GM12864 (cell line): ENCODE data around the gene SNAP29.
"Not testable (repeated sequence)": the region's sequence is repeated elsewhere in the genome, so short reads cannot be mapped to it uniquely, and the experiment has no call there.

Experiments used
- DNase-seq: peaks from one replicate; pipeline ENCODE4 v3.0.0-alpha.2; 2011; ENCODE audit warnings: low read depth
- H3K4me3 ChIP-seq: 2 replicates; pipeline ENCODE4 v1.5.1; 2011; ENCODE audit warnings: mild to moderate bottlenecking, low read depth, low read length, control low read depth
- TF ChIP-seq, protein P1 (sequence below): IDR thresholded peaks from 2 replicates; pipeline ENCODE4 v1.5.1; 2011; ENCODE audit warnings: low read depth, mild to moderate bottlenecking, moderate library complexity, low read length, control low read depth, inconsistent platforms; ENCODE audit errors: missing control alignments

Gene SNAP29

GRCh38 chr22:20836987-20837823, 21.6 kb upstream of the SNAP29 start:
- no peak for DNase-seq
- TF ChIP-seq, protein P1, sequence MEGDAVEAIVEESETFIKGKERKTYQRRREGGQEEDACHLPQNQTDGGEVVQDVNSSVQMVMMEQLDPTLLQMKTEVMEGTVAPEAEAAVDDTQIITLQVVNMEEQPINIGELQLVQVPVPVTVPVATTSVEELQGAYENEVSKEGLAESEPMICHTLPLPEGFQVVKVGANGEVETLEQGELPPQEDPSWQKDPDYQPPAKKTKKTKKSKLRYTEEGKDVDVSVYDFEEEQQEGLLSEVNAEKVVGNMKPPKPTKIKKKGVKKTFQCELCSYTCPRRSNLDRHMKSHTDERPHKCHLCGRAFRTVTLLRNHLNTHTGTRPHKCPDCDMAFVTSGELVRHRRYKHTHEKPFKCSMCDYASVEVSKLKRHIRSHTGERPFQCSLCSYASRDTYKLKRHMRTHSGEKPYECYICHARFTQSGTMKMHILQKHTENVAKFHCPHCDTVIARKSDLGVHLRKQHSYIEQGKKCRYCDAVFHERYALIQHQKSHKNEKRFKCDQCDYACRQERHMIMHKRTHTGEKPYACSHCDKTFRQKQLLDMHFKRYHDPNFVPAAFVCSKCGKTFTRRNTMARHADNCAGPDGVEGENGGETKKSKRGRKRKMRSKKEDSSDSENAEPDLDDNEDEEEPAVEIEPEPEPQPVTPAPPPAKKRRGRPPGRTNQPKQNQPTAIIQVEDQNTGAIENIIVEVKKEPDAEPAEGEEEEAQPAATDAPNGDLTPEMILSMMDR = no peak
- H3K4me3 ChIP-seq = no peak overlapping the region

DNA sequence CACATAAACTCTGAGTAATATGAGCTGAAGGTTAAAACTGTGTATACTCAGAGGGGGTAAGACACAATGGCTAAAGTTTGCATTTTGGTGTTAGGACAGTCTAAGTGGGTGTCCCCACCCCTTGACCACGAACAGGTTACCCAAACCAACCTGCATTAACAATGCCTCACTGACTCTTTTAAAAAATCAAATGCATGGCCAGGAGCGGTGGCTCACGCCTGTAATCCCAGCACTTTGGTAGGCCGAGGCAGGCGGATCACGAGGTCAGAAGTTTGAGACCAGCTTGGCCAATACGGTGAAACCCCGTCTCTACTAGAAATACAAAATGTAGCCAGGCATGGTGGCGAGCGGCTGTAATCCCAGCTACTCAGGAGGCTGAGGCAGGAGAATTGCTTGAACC, 19.5 kb upstream of the SNAP29 start:
- not testable (repeated sequence) for H3K4me3 ChIP-seq, DNase-seq

GRCh38 chr22:20839837-20840645, 18.8 kb upstream of the SNAP29 start:
- TF ChIP-seq, protein P1 = no peak
- H3K4me3 ChIP-seq = no peak overlapping the region
- no peak for DNase-seq

- no peak overlapping the region for H3K4me3 ChIP-seq
- DNase-seq = no peak
- TF ChIP-seq, protein P1 = no peak
Measured at GRCh38 chr22:20840646-20841371, 18.0 kb upstream of the SNAP29 start.

DNA sequence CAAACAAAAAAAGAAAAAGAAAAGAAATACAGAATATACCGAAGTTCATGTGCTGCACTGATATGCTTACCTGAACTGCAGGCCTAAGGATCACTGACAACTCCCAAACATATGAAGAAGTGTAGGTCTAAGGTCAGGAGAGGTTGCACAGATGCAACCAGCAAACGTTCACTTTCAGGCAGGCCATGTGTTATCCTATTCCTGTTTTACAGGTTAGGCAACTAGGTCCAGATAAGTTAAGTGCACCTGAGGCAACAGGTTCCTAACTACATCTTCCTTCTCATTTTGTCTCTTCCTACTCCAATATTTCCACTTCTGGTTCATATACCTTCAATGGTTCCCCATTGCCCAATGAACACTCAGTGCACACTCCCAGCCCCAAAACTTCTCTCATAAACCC, 15.3 kb upstream of the SNAP29 start:
- DNase-seq = no peak
- H3K4me3 ChIP-seq = no peak overlapping the region
- TF ChIP-seq, protein P1 = no peak

DNA sequence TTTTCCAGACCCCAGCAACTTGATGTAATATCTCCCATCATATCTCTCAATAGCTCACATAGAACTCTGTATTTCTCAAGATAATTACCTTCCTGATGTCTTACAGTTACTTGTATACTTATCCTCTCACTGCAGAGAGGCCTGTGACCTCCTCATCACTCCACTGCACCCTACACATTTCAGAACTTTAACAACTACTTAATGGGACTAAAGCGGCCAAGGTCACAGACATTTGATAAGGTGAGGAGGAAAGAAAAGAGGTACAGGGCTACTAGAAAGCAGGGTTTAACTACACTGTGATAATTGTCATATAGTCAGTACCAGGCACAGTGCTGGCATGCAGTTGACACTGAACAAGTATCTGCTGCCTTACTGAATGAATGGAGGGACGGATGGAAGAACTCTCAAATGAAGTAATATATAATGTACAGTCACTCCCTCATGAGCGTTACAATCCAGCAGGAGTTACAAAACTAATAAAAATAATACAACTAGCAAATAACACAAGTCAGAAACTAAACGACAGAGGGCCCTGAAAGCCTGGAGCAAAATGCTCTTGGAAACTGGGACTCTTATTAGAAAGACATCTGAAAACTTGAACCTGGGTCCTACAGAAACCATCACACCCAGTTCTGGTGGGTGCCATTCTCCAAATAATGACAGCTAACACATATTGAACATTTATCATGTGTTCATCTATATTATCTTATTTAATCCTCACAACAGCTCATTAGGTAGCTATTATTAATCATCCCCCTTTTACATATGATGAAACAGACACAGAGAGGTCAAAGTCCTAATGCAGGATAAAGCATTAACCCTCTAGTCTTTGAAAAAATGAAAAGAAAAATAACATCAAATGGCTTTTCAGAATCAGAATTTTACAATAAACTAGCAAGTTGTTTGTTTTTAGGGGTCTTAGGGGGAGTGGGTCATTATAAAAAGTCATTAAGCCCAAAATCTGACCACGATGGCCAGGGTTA, 14.5 kb upstream of the SNAP29 start:
- TF ChIP-seq, protein P1 = no peak

More for the DNA sequence above, 14.5 kb upstream of the SNAP29 start:
- no peak overlapping the region for H3K4me3 ChIP-seq
- DNase-seq = no peak
